Measurements from ENCODE around the gene DIAPH2.

Gene DIAPH2

GRCh38 chrX:97311066-97311778 is 626.6 kb downstream of the DIAPH2 start:
- DNase-seq (ENCODE audit: low read depth), result no peak
- H3K4me3 ChIP-seq (ENCODE audit: control insufficient read depth, low read depth, low read length), result no peak overlapping the region
- TF ChIP-seq CTCF (conservative IDR thresholded peaks at IDR 0.05; ENCODE audit: control insufficient read depth, insufficient read depth, low read depth, low read length), result no peak

GRCh38 chrX:97314345-97314744 is 629.7 kb downstream of the DIAPH2 start:
- no peak for TF ChIP-seq CTCF (conservative IDR thresholded peaks at IDR 0.05; ENCODE audit: control insufficient read depth, insufficient read depth, low read depth, low read length)
- no peak overlapping the region for H3K4me3 ChIP-seq (ENCODE audit: control insufficient read depth, low read depth, low read length)
- no peak for DNase-seq (ENCODE audit: low read depth)

- DNase-seq (ENCODE audit: low read depth), result no peak
- H3K4me3 ChIP-seq (ENCODE audit: control insufficient read depth, low read depth, low read length), result no peak overlapping the region
- no peak for TF ChIP-seq CTCF (conservative IDR thresholded peaks at IDR 0.05; ENCODE audit: control insufficient read depth, insufficient read depth, low read depth, low read length)
Observed at GRCh38 chrX:97315939-97316338, 631.3 kb downstream of the DIAPH2 start.

GRCh38 chrX:97320305-97320704 is 635.7 kb downstream of the DIAPH2 start:
- TF ChIP-seq CTCF (conservative IDR thresholded peaks at IDR 0.05; ENCODE audit: control insufficient read depth, insufficient read depth, low read depth, low read length), result no peak
- DNase-seq (ENCODE audit: low read depth), result no peak
- H3K4me3 ChIP-seq (ENCODE audit: control insufficient read depth, low read depth, low read length), result no peak overlapping the region

GRCh38 chrX:97322401-97322800 is 637.8 kb downstream of the DIAPH2 start:
- DNase-seq (ENCODE audit: low read depth), result no peak
- TF ChIP-seq CTCF (conservative IDR thresholded peaks at IDR 0.05; ENCODE audit: control insufficient read depth, insufficient read depth, low read depth, low read length), result no peak
- no peak overlapping the region for H3K4me3 ChIP-seq (ENCODE audit: control insufficient read depth, low read depth, low read length)

GRCh38 chrX:97326456-97326855 is 641.8 kb downstream of the DIAPH2 start:
- TF ChIP-seq CTCF (conservative IDR thresholded peaks at IDR 0.05; ENCODE audit: control insufficient read depth, insufficient read depth, low read depth, low read length), result no peak
- DNase-seq (ENCODE audit: low read depth), result no peak
- no peak overlapping the region for H3K4me3 ChIP-seq (ENCODE audit: control insufficient read depth, low read depth, low read length)
